HK-2 (cell line): ENCODE data around the gene HIGD1C.
"Not testable (repeated sequence)": the region's sequence is repeated elsewhere in the genome, so short reads cannot be mapped to it uniquely, and the experiment has no call there.

Experiments used
- DNase-seq: peaks from one replicate; pipeline ENCODE4 v3.0.0-alpha.2; 2018; ENCODE audit not compliant: unreplicated experiment

The HIGD1C gene

GRCh38 chr12:50933459-50934124 lies 18.8 kb upstream of the HIGD1C start:
- no peak for DNase-seq

- no peak for DNase-seq
Measured at GRCh38 chr12:50934371-50934851, 17.9 kb upstream of the HIGD1C start.

GRCh38 chr12:50934981-50935807 lies 17.1 kb upstream of the HIGD1C start:
- DNase-seq, result no peak

DNA sequence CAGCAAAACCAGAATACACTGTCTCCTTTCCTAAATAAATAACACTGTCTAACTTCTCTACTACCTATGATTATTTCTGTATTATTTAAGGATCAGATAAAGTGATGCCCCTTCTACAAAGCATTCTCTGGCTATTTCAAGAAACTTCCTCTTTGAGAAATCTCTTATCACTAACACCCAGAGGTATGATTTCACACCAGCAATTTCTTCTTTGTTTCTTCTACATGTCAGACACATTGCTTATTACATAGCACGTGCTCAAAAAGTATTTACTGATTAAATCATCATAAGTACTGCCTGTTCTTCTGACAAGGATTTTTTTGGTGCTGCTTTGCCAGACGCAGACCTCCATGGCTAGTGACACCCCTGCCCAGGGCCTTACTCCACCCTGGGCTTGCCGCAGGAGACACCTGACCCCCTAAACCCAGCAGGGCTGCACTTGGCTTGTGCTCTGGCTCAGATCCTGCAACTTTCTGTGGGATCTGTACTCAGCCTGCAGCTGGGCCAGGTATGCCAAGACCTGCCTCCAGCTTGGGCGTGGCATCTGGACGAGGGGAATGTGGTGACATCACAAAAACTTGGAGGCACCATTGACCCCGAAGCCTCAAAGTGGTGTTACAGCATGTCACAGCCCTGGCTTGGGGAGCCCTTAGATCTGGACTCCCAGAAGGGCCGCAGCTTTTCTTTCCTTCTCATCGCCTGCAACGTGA lies 15.4 kb upstream of the HIGD1C start:
- no peak for DNase-seq

DNA sequence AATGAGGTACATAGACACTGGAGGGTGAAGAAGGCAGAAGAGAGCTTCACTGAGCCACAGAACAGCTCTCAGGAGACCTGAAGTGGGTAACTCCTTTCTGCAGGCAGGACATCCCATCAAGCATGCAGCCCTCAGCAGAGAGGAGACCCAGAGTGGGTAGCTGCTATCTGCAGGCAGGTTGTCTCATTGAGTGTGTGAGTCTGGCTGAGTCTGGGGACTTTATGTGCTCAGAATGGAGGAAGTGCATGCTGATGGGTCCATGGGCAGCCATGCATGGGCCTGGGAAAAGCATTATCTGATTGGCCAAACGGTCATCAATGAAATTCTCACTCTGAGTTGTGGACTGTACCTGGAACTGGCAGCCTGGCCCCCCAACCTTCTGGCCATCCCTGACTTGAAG lies 14.7 kb upstream of the HIGD1C start:
- DNase-seq, result no peak

GRCh38 chr12:50947933-50948626 lies 4.3 kb upstream of the HIGD1C start:
- DNase-seq, result no peak

DNA sequence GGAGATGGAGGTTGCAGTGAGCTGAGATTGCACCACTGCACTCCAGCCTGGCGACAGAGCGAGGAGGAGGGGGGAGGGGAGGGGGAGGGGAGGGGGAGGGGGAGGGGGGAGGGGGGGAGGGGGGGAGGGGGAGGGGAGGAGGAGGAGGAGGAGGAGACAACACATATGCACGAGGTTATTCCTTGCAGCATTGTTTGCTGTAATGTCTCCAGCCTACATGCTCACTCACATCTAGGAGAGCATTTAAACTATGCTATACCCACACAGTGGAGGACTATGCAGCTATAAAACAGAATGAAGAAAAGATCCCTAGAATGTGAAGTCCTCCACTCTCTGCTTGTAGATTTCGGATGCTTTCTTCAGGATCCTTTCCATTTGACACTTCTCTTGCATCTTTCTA lies 3.5 kb upstream of the HIGD1C start:
- no peak for DNase-seq

- DNase-seq, result no peak
Measured at GRCh38 chr12:50949801-50950302, 2.5 kb upstream of the HIGD1C start.

- no peak for DNase-seq
Measured at GRCh38 chr12:50951112-50951511, 1.2 kb upstream of the HIGD1C start.

- no peak for DNase-seq
Measured at GRCh38 chr12:50953047-50953446, 703 bp downstream of the HIGD1C start.

DNA sequence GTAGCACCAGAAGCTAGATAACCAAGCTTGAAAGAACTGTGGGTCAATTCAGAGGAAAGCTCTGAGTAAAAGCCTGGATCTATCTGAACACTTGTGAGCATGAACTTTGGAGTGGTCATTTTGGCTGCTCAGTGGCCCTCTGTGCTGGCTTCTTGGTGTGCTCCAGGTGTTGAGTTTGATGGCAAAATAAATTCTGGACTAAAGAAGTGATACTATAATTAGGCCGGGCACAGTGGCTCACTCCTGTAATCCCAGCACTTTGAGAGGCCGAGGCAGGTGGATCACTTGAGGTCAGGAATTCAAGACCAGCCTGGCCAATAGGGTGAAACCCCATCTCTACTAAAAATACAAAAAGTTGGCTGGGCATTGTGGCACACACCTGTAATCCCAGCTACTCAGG lies 2.4 kb downstream of the HIGD1C start:
- DNase-seq, result not testable (repeated sequence)

- no peak for DNase-seq
Measured at GRCh38 chr12:50955288-50955687, 2.9 kb downstream of the HIGD1C start.

DNA sequence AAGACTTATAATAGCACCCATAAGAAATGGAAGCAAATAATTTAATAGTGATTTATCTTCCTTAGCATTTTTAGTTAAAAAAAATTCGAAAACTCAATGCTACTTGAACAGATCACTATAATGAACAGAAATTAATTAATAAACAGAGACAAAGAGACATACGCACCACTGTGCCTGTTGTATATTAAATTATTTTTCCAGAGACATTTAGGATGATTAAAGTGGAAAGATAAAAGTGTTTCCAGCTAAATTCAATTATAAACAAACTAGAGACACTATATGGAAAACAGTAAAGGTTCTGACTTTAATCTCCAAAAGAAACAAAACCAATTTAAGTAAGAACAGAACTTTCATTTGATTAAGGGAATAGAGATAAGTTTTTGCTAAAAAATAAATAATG lies 3.4 kb downstream of the HIGD1C start:
- DNase-seq, result no peak

DNA sequence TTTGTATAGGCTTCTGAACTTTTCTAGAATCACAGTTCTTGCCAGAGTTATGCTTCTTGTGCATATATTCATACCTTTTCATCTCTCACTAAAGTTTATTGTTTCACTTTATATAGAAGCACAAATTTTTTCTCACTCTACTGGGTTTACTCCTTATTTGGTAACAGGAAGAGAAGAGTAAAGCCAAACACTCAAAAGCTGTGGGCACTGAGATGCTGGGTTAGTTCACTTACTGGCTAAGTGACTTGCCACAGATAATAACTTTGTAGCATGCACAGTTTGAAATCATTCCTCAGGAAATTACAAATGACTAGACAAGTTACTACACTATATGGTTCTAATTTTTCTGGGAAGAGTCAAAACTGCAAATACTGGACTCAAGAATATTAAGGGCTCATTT lies 7.8 kb downstream of the HIGD1C start:
- no peak for DNase-seq

DNA sequence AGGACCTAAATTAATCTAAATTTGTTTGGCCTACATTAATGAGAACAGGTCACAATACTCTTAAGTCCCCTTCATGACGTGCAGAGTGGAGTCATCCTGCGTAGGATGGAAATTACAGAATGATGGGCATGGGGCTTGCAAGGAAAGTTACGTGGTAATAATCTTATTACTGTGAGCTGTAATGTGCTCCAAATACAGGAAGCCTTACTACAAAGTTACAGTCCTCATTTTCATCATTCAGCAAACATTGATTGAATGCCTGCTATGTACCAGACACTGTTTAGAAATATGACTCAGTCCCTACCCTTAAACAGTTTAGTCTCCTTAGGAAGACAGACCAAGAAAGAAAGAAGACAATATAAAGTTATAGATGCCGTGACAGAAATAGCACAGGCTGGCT lies 9.4 kb downstream of the HIGD1C start:
- DNase-seq, result no peak

DNA sequence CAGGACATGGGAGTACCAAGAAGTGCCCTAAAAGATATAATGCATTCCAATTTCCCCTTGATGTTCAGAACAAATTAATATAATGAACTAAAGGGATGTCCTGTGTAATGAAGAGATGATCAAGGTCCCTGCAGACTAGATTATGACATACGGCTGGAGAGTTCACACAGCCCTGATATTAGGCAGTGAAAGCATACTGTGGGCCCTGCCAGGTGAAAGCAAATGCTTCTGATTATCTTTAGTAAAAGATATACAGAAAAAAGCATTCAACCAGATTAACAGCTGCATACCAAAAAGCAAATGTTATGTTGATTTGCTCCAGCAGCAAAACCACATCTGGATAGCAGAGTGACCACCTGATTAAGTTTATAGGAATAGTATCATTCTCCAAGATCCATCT lies 12.1 kb downstream of the HIGD1C start:
- DNase-seq, result no peak

GRCh38 chr12:50971946-50972345 lies 19.6 kb downstream of the HIGD1C start:
- DNase-seq, result no peak

DNA sequence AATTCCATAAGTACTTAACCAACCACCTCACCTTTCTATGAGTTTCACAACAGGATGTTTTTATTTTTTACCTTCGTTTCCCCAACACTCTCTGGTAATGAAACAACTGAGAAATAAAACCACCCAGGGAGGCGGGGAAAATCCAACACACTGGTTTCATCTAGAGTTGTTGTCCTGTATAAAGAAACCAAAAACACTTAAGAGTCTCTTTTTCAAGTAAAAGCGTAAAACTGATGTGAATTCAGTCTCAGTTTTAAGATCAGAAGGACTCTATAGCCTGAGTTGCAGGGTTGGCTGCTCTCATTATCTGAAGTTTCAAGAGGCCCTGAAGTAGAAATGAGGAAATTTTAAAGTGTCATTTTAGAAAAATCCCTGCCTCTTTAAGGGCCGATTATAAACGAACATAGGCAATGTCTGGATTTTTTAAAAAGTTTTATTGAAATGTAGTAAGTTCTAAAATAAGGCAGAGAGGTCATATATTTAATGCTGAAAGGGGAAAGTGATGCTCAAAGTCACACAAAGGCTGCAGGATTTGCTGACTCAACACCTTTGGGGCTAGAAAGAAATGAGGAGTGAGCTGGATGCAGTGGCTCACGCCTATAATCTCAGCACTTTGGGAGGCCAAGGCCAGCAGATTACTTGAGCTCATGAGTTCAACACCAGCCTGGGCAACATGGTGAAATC lies 27.2 kb downstream of the HIGD1C start:
- no peak for DNase-seq

DNA sequence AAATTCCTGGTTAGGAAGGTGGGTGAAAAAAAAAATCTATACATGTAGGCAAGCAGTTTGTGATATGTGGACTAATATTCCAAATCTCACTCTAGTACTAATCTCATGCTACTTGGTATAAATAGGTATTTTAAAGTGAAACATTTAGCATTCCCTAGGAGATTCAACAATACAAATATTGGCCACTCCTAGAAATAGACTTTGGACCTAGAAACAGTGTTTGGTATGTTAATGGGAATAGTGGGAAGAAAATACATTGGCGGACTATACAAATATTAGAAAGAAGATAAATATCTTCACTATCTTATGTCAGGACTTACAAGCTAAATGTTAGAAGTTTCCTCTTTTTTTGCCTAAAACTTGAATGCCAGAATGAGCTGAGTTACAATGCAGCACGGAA lies 28.2 kb downstream of the HIGD1C start:
- DNase-seq, result no peak

DNA sequence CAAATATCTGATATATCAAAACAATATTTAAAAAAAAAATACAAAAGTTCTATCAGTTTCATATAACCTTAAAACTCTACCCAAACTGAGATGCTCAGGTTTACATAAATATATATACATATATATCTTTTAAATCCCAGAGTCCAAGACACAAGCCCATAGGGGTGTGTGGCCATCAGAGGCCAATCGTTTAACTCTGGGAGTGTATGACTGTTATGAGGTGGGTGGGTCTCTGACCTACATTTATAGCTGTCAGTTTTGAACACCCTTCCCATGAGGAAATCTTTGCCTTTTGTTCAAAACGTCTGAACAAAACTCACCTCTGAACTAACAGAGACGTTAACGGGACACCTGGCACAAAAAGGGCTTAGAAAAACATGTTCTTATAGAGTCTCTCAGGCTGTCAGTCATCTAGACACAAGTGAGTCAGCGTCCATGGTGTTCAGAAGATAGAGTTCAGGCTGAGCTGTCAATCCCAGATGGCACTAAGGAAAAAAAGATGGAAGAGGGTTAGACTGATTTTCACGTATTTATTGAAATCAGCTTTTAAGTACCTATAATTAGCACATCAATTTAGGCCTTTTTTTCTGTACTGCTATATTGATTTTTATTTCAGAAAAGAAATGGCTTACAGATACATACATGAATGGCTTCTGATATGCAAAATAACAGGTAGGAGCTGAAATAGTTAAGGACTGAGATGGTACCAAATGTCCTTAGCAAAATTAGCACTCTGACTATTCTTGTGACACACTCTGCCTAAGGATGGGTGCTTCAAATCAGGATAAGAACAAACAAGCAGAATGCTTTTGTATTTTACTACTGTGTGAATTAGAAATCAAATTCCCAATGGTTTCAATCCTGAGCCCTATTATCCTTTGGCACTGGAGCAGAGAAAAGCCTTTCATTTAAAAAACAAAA lies 29.2 kb downstream of the HIGD1C start:
- no peak for DNase-seq
